Gastroesophageal sphincter (tissue), 3 donors: ENCODE data around the gene PIM1.

Experiments
- POLR2A ChIP-seq, 2 donors: fragments of 450-650 bp; IDR thresholded peaks; one replicate each; pipeline ENCODE4 v1.6.1; 2017; ENCODE audit warnings: antibody characterized with exemption in 2 of 2, mild to moderate bottlenecking in 2 of 2, moderate library complexity in 1 of 2
- TF ChIP-seq, protein P1 (sequence below), 4 experiments: fragments of 200-600 bp in 2 of 4; fragments of 450-650 bp in 2 of 4; sonication (generic) in 1 of 4; IDR thresholded peaks; one replicate each; pipeline ENCODE4 v1.5.1; 2017 to 2019; ENCODE audit warnings: antibody characterized with exemption in 4 of 4, mild to moderate bottlenecking in 2 of 4, moderate library complexity in 2 of 4

DNA sequence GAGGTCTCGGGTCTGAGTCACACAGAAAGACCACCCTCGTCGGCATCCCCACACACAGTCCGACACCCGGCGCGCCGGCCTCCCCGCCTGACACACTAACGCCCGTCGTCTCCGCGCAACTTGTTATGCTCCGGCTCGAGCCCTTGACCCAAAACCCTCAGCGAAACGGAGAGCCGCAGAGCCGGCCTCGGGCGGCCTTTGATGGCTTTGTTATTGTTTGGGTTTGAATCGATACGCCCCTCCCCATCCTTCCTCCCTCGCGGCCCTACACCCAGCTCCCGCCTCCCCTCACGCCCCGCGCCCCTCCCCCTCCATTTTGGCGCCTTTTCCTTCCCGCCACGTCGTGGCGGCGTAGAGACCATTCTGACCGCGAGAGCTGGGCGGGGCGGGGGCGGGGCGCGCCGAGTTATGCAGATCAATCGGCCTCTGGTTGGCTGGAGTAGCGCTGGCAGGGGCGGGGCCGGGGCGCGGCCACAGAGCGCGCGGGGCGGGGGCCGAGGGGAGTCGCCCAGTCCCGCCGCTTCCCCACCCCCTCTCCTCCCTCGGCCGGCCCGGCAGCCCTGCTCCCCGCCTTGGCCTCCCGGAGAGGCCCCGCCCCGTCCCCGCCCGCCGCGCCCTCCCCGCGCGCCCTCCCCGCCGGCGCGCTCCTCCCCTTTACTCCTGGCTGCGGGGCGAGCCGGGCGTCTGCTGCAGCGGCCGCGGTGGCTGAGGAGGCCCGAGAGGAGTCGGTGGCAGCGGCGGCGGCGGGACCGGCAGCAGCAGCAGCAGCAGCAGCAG is at the start of gene PIM1:
- peak; percentile 96 to 97 for TF ChIP-seq POLR2A (IDR thresholded peaks at IDR 0.05)
- TF ChIP-seq, protein P1, sequence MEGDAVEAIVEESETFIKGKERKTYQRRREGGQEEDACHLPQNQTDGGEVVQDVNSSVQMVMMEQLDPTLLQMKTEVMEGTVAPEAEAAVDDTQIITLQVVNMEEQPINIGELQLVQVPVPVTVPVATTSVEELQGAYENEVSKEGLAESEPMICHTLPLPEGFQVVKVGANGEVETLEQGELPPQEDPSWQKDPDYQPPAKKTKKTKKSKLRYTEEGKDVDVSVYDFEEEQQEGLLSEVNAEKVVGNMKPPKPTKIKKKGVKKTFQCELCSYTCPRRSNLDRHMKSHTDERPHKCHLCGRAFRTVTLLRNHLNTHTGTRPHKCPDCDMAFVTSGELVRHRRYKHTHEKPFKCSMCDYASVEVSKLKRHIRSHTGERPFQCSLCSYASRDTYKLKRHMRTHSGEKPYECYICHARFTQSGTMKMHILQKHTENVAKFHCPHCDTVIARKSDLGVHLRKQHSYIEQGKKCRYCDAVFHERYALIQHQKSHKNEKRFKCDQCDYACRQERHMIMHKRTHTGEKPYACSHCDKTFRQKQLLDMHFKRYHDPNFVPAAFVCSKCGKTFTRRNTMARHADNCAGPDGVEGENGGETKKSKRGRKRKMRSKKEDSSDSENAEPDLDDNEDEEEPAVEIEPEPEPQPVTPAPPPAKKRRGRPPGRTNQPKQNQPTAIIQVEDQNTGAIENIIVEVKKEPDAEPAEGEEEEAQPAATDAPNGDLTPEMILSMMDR (IDR thresholded peaks at IDR 0.05), result peak in 1 of 4 experiments; percentile 14
